WTC11 (cell line): ENCODE data around the gene HAGHL. TPM values are rescaled to one million over a fixed set of nuclear protein-coding genes. Genes with fewer than 3 reads are reported as not detected.

ENCODE experiments used
- ATAC-seq: fragments of 200-7000 bp; cut with Tn5 transposase; 2 replicates; pipeline ENCODE4 v1.10.0; 2021; ENCODE audit warnings: mild to moderate bottlenecking, moderate library complexity
- CTCF ChIA-PET: fragments of 300-600 bp; sonication (Branson Sonifier 250); formaldehyde crosslinking; loops from one replicate; lab custom pipeline; 2021; ENCODE audit warnings: antibody characterized with exemption; lab: Charles Lee
- POLR2A ChIA-PET: fragments of 350-600 bp; sonication (Branson Sonifier 250); formaldehyde crosslinking; loops from one replicate; lab custom pipeline; 2021; ENCODE audit warnings: antibody characterized with exemption; lab: Charles Lee
- DNase-seq: peaks from one replicate; pipeline ENCODE4 v3.0.0; 2021; ENCODE audit warnings: low spot score
- H3K27ac Mint-ChIP-seq: 2 replicates; pipeline ENCODE4 v1.8.0; 2021; ENCODE audit warnings: mixed read lengths
- H3K27me3 Mint-ChIP-seq: 2 replicates; pipeline ENCODE4 v1.8.0; 2021; ENCODE audit warnings: low read depth, mild to moderate bottlenecking, moderate library complexity, mixed read lengths
- H3K36me3 Mint-ChIP-seq: 2 replicates; pipeline ENCODE4 v1.8.0; 2021; ENCODE audit warnings: mixed read lengths
- H3K4me1 Mint-ChIP-seq: 2 replicates; pipeline ENCODE4 v1.8.0; 2022; ENCODE audit warnings: mixed read lengths
- H3K4me3 Mint-ChIP-seq: 2 replicates; pipeline ENCODE4 v1.8.0; 2021; ENCODE audit warnings: mild to moderate bottlenecking, moderate library complexity, mixed read lengths
- H3K9me3 Mint-ChIP-seq: 2 replicates; pipeline ENCODE4 v1.8.0; 2021; ENCODE audit warnings: mixed read lengths
- ATF2 ChIP-seq: sonication (generic); formaldehyde crosslinking; IDR thresholded peaks from 2 replicates; pipeline ENCODE4 v1.8.1; 2022; ENCODE audit warnings: low read depth, missing genetic modification reagents, borderline replicate concordance
- ELF4 ChIP-seq: sonication (generic); formaldehyde crosslinking; IDR thresholded peaks from 2 replicates; pipeline ENCODE4 v1.8.1; 2022; ENCODE audit warnings: low read depth, mild to moderate bottlenecking, moderate library complexity, missing genetic modification reagents
- GRHL2 ChIP-seq: fragments of 250-450 bp; sonication (Bioruptor Pico); IDR thresholded peaks from 2 replicates; pipeline ENCODE4 v1.8.0; 2022; ENCODE audit warnings: mild to moderate bottlenecking, moderate library complexity; ENCODE audit not compliant: insufficient replicate concordance, severe bottlenecking
- GTF2I ChIP-seq: fragments of 250-450 bp; sonication (Bioruptor Pico); conservative IDR thresholded peaks from 2 replicates; pipeline ENCODE4 v1.4.0; 2021; ENCODE audit warnings: mild to moderate bottlenecking
- IRF2 ChIP-seq: sonication (generic); formaldehyde crosslinking; IDR thresholded peaks from 2 replicates; pipeline ENCODE4 v1.8.0; 2022; ENCODE audit warnings: low read depth, missing genetic modification reagents, borderline replicate concordance
- JAZF1 ChIP-seq: fragments of 250-450 bp; sonication (Bioruptor Pico); IDR thresholded peaks from 2 replicates; pipeline ENCODE4 v1.9.0; 2021; ENCODE audit warnings: moderate library complexity, mild to moderate bottlenecking, inconsistent platforms
- JUN ChIP-seq: sonication (generic); formaldehyde crosslinking; IDR thresholded peaks from 2 replicates; pipeline ENCODE4 v1.8.0; 2023; ENCODE audit warnings: mild to moderate bottlenecking, missing genetic modification reagents
- MLX ChIP-seq: sonication (generic); formaldehyde crosslinking; IDR thresholded peaks from 2 replicates; pipeline ENCODE4 v1.8.1; 2023; ENCODE audit warnings: mild to moderate bottlenecking, missing genetic modification reagents, moderate library complexity
- PRRX2 ChIP-seq: fragments of 250-450 bp; sonication (Bioruptor Pico); IDR thresholded peaks from 2 replicates; pipeline ENCODE4 v1.8.0; 2021; ENCODE audit warnings: mild to moderate bottlenecking
- TCF7 ChIP-seq: sonication (generic); formaldehyde crosslinking; IDR thresholded peaks from 2 replicates; pipeline ENCODE4 v1.8.0; 2022; ENCODE audit warnings: mild to moderate bottlenecking, low read depth, missing genetic modification reagents, moderate library complexity
- ZBTB43 ChIP-seq: sonication (generic); formaldehyde crosslinking; IDR thresholded peaks from 2 replicates; pipeline ENCODE4 v1.8.1; 2023; ENCODE audit warnings: mild to moderate bottlenecking, missing genetic modification reagents
- ZNF121 ChIP-seq: sonication (generic); formaldehyde crosslinking; IDR thresholded peaks from 2 replicates; pipeline ENCODE4 v1.8.0; 2023; ENCODE audit warnings: missing genetic modification reagents
- ZNF232 ChIP-seq: sonication (generic); formaldehyde crosslinking; IDR thresholded peaks from 2 replicates; pipeline ENCODE4 v1.8.0; 2022; ENCODE audit warnings: mild to moderate bottlenecking, missing genetic modification reagents
- total RNA-seq: library from RNA; stranded (reverse); gene quantifications from 3 replicates; pipeline ENCODE4 v1.2.3, GENCODE V29; 2021
- TF ChIP-seq, protein P1 (sequence below): fragments of 250-450 bp; sonication (Bioruptor Pico); IDR thresholded peaks from 2 replicates; pipeline ENCODE4 v1.9.0; 2021; ENCODE audit warnings: moderate library complexity, mild to moderate bottlenecking, inconsistent platforms, borderline replicate concordance
- TF ChIP-seq, protein P2 (sequence below): sonication (generic); formaldehyde crosslinking; IDR thresholded peaks from 2 replicates; pipeline ENCODE4 v1.8.0; 2022; ENCODE audit warnings: missing genetic modification reagents

The HAGHL gene
- total RNA-seq, 1 experiment from 2014 or later = 41.7 TPM

- H3K27me3 Mint-ChIP-seq = peaks cover 6% of the 10 kb centered on the region; the same call in 1 of the 2 replicates
- CTCF ChIA-PET = interaction anchor here (0.9 to 1.6 kb wide), 6 partner anchors 14 to 48 kb away, joined by 3 to 4 read pairs (median 4); partner anchors contain the start of gene CIAO3
- no peak overlapping the region for H3K4me3 Mint-ChIP-seq
Measured at GRCh38 chr16:759110-759910, 32.4 kb downstream of the HAGHL start.

DNA sequence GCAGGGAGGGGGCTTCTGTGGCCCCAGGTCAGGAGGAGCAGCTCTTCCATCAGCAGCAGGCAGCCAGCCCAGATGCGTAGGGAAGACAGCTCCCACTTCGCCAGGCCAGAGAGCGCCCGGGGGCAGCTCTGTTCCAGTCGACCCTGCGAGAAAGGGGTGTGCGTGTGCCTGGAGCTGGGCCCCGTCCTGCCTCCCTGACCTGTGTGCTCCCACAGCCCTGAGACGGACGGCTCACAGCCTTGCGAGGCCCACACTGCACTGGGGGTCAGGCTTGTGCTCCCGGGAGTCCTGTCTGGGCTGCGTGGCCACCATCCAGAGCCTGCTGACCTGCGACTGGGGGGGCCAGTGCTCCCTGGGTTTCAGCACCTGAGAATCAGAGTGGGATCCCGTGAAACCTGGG lies 33.2 kb downstream of the HAGHL start:
- TF ChIP-seq ATF2 = no peak
- no peak for TF ChIP-seq GRHL2
- no peak for TF ChIP-seq GTF2I
- TF ChIP-seq PRRX2 (CRISPR knock-in tag) = no peak
- no peak for TF ChIP-seq IRF2 (CRISPR knock-in tag)
- no peak for TF ChIP-seq ZNF232
- TF ChIP-seq, protein P1, sequence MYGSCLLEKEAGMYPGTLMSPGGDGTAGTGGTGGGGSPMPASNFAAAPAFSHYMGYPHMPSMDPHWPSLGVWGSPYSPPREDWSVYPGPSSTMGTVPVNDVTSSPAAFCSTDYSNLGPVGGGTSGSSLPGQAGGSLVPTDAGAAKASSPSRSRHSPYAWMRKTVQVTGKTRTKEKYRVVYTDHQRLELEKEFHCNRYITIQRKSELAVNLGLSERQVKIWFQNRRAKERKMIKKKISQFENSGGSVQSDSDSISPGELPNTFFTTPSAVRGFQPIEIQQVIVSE (CRISPR knock-in tag) = no peak
- TF ChIP-seq, protein P2, sequence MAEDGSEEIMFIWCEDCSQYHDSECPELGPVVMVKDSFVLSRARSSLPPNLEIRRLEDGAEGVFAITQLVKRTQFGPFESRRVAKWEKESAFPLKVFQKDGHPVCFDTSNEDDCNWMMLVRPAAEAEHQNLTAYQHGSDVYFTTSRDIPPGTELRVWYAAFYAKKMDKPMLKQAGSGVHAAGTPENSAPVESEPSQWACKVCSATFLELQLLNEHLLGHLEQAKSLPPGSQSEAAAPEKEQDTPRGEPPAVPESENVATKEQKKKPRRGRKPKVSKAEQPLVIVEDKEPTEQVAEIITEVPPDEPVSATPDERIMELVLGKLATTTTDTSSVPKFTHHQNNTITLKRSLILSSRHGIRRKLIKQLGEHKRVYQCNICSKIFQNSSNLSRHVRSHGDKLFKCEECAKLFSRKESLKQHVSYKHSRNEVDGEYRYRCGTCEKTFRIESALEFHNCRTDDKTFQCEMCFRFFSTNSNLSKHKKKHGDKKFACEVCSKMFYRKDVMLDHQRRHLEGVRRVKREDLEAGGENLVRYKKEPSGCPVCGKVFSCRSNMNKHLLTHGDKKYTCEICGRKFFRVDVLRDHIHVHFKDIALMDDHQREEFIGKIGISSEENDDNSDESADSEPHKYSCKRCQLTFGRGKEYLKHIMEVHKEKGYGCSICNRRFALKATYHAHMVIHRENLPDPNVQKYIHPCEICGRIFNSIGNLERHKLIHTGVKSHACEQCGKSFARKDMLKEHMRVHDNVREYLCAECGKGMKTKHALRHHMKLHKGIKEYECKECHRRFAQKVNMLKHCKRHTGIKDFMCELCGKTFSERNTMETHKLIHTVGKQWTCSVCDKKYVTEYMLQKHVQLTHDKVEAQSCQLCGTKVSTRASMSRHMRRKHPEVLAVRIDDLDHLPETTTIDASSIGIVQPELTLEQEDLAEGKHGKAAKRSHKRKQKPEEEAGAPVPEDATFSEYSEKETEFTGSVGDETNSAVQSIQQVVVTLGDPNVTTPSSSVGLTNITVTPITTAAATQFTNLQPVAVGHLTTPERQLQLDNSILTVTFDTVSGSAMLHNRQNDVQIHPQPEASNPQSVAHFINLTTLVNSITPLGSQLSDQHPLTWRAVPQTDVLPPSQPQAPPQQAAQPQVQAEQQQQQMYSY (CRISPR knock-in tag) = no peak
- TF ChIP-seq MLX (CRISPR knock-in tag) = no peak
- no peak for TF ChIP-seq JUN (CRISPR knock-in tag)
- no peak for TF ChIP-seq JAZF1
- Mint-ChIP-seq H3K27ac (no peak overlapping the region), H3K36me3 (no peaks in the 10 kb centered on the region; the same call in 1 of the 2 replicates), H3K9me3 (peaks cover 5% of the 10 kb centered on the region), H3K4me1 (no peaks in the 10 kb centered on the region), H3K4me3 (no peak overlapping the region), H3K27me3 (peaks cover 6% of the 10 kb centered on the region; the same call in 1 of the 2 replicates)
- ATAC-seq (no peak), DNase-seq (no peak)
- CTCF ChIA-PET = interaction anchor here (0.9 to 1.6 kb wide), 6 partner anchors 14 to 47 kb away, joined by 3 to 4 read pairs (median 4); partner anchors contain the start of gene CIAO3
- POLR2A ChIA-PET = no interaction called here

More at GRCh38 chr16:759110-759910, 32.4 kb downstream of the HAGHL start:
- Mint-ChIP-seq H3K9me3 (peaks cover 5% of the 10 kb centered on the region), H3K4me1 (no peaks in the 10 kb centered on the region), H3K36me3 (no peaks in the 10 kb centered on the region; the same call in 1 of the 2 replicates), H3K27ac (peak overlapping the region; percentile 49; the same call in 1 of the 2 replicates)
- DNase-seq = no peak
- 0 out of 2 replicates have a peak, but pooled peaks have one; percentile 16 for ATAC-seq
- POLR2A ChIA-PET = no interaction called here
- TF ChIP-seq TCF7 (CRISPR knock-in tag) (no peak), JAZF1 (no peak), ZNF121 (CRISPR knock-in tag) (no peak), ELF4 (CRISPR knock-in tag) (no peak), ZBTB43 (CRISPR knock-in tag) (no peak)
